ENCODE measurements around the gene BPIFB3. TPM values are rescaled to one million over a fixed set of nuclear protein-coding genes. Genes with fewer than 3 reads are reported as not detected.
"Not testable (repeated sequence)": the region's sequence is repeated elsewhere in the genome, so short reads cannot be mapped to it uniquely, and the experiment has no call there.

Gene BPIFB3
- total RNA-seq, 4 donors from 2014 or later: not detected

DNA sequence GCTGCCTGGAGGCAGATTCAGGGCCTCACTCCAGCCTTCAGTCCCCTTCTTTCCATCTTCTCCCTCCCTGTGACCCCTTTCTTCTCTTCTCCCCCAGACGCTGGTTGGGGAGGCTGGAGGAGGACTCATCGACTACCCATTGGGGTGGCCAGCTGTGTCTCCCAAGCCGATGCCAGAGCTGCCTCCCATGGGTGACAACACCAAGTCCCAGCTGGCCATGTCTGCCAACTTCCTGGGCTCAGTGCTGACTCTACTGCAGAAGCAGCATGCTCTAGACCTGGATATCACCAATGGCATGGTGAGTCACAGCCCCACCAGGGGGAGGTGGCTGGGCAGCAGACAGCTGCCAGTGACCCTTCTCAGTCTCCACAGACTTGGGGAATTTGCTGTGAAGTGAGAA, 38.7 kb downstream of the BPIFB3 start:
- no peak for TF ChIP-seq POLR2A (IDR thresholded peaks at IDR 0.05)
- TF ChIP-seq, protein P1, sequence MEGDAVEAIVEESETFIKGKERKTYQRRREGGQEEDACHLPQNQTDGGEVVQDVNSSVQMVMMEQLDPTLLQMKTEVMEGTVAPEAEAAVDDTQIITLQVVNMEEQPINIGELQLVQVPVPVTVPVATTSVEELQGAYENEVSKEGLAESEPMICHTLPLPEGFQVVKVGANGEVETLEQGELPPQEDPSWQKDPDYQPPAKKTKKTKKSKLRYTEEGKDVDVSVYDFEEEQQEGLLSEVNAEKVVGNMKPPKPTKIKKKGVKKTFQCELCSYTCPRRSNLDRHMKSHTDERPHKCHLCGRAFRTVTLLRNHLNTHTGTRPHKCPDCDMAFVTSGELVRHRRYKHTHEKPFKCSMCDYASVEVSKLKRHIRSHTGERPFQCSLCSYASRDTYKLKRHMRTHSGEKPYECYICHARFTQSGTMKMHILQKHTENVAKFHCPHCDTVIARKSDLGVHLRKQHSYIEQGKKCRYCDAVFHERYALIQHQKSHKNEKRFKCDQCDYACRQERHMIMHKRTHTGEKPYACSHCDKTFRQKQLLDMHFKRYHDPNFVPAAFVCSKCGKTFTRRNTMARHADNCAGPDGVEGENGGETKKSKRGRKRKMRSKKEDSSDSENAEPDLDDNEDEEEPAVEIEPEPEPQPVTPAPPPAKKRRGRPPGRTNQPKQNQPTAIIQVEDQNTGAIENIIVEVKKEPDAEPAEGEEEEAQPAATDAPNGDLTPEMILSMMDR (IDR thresholded peaks at IDR 0.05): no peak
- DNase-seq: no peak
- Histone ChIP-seq H3K9me3 (no peaks in the 10 kb centered on the region), H3K4me1 (no peaks in the 10 kb centered on the region), H3K27ac (no peak overlapping the region), H3K36me3 (no peaks in the 10 kb centered on the region), H3K27me3 (no peaks in the 10 kb centered on the region), H3K4me3 (no peak overlapping the region)

DNA sequence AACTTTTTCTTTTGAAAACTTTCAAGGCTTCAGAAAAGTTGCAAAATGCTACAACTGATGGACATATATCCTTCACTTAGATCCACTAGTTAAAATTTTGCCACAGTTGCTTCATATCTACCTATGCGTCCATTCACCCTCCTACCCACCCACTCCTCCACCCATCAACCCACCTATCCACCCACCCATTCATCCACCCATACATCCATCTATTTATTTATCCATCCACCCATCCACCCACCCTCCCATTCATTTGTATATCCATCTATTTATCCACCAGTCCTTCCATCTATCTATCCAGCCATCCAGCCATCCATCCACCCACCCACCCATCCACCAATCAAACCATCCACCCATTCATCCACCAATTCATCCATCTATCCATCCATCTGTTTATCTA, 39.4 kb downstream of the BPIFB3 start:
- Histone ChIP-seq H3K27me3 (no peaks in the 10 kb centered on the region), H3K36me3 (no peaks in the 10 kb centered on the region), H3K4me3 (no peak overlapping the region), H3K9me3 (no peaks in the 10 kb centered on the region), H3K4me1 (no peaks in the 10 kb centered on the region), H3K27ac (no peak overlapping the region)
- DNase-seq: no peak
- TF ChIP-seq POLR2A (IDR thresholded peaks at IDR 0.05): no peak
- TF ChIP-seq, protein P1 (IDR thresholded peaks at IDR 0.05): no peak

DNA sequence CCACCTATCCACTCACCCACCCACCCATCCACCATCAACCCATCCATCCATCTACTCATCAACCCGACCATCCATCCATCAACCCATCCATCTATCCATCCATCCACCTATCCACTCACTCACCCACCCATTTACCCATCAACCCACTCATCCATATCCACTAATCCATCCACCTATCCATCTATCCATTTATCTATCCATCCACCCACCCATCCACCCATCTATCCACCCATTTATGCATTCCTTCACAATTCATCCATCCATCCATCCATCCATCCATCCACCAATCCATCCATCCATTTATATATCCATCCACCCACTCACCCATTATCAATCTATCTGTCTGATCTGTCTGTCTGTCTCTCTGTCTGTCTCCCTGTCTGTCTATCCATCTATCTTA, 39.9 kb downstream of the BPIFB3 start:
- Histone ChIP-seq H3K4me3 (no peak overlapping the region), H3K27me3 (no peaks in the 10 kb centered on the region), H3K9me3 (no peaks in the 10 kb centered on the region), H3K4me1 (no peaks in the 10 kb centered on the region), H3K27ac (no peak overlapping the region), H3K36me3 (no peaks in the 10 kb centered on the region)
- DNase-seq: no peak
- TF ChIP-seq POLR2A (IDR thresholded peaks at IDR 0.05): no peak

DNA sequence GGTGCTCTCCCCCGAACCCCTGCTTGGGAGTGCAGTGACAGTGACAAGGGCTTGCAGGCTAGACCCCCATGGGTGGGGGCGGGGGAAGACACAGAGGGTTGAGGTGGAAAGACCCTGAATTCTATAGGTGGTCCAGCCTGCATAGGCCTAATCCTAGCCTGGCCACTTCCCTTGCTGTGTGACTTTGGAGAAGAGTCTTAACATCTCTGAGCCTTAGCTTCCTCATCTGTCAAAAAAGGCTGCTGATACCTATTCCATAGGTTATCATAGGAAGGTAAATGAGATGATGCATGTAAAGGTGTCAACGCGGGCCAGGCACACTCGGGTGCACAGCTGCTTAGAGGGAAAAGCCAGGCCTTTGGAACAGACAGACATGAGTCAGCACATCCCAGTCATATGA, 41.5 kb downstream of the BPIFB3 start:
- H3K27me3 ChIP-seq: no peaks in the 10 kb centered on the region
- H3K4me3 ChIP-seq: no peak overlapping the region
- H3K4me1 ChIP-seq: no peaks in the 10 kb centered on the region
- TF ChIP-seq, protein P1 (IDR thresholded peaks at IDR 0.05): no peak
- TF ChIP-seq POLR2A (IDR thresholded peaks at IDR 0.05): no peak
- H3K27ac ChIP-seq: no peak overlapping the region
- no peak for DNase-seq
- H3K36me3 ChIP-seq: no peaks in the 10 kb centered on the region
- H3K9me3 ChIP-seq: no peaks in the 10 kb centered on the region

DNA sequence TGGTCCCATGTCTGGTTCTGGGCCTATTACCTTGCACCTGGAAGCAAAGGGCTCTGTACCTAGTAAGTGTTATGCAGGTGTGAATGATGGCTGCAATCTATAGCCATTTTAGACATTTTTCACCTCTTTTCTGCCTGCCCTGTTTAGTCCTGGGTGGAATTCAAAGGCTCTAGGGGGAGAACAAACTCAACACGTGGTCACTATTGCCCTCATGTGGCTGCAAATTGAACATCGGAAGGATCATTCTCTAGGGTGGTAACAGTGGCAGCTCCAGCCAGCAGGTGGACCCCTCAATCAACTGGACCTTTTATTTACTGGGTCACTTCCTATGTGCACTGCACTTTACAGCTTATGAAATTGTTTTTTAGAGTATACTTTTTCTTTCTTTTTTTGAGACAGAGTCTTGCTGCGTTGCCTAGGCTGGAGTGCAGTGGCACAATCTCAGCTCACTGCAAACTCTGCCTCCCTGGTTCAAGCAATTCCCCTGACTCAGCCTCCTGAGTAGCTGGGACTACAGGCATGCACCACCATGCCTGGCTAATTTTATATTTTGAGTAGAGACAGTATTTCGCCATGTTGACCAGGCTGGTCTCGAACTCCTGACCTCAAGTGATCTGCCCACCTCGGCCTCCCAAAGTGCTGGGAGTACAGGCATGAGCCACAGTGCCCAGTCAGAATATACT, 42.3 kb downstream of the BPIFB3 start:
- H3K4me1 ChIP-seq, H3K4me3 ChIP-seq, H3K36me3 ChIP-seq, H3K27ac ChIP-seq, H3K9me3 ChIP-seq, H3K27me3 ChIP-seq: not testable (repeated sequence)
- DNase-seq: peak in 2 of 3 donors; percentile 30 to 52
- TF ChIP-seq, protein P1 (IDR thresholded peaks at IDR 0.05): peak; percentile 32 to 64 (median 49)

DNA sequence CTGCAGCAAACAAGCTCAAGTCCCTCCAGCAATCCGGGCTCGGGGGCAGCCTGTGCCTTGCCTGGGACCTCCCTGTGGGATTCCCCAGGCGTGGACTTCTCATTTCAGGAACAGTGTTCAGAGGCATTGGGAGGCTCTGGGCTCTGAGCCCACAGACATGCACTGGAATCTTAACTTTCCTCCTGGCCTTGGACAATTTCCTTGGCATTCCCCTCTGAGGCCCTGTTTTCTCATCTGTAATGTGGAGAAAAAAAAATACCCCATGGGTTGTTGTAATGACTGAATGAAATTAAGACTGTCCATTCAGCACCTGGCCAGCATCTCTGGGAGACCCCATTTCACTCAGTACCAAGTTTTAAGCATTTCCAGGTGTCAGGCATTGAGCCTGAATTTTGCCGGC, 43.3 kb downstream of the BPIFB3 start:
- no peaks in the 10 kb centered on the region for H3K27me3 ChIP-seq
- H3K4me3 ChIP-seq: no peak overlapping the region
- no peak overlapping the region for H3K27ac ChIP-seq
- H3K4me1 ChIP-seq: no peaks in the 10 kb centered on the region
- TF ChIP-seq POLR2A (IDR thresholded peaks at IDR 0.05): no peak
- TF ChIP-seq, protein P1 (IDR thresholded peaks at IDR 0.05): no peak
- DNase-seq: no peak
- H3K9me3 ChIP-seq: no peaks in the 10 kb centered on the region
- H3K36me3 ChIP-seq: no peaks in the 10 kb centered on the region

All from Peyer's patch (tissue), 4 donors.